Stomach (tissue), 4 donors: ENCODE measurements around the gene MUC20.

Experiments
- POLR2A ChIP-seq, 4 donors: fragments of 450-650 bp; IDR thresholded peaks; one replicate each; pipeline ENCODE4 v1.6.1; 2016; ENCODE audit warnings: antibody characterized with exemption in 4 of 4, control low read depth in 2 of 4, mild to moderate bottlenecking in 1 of 4, moderate library complexity in 1 of 4
- TF ChIP-seq, protein P1 (sequence below), 7 experiments: fragments of 450-650 bp in 4 of 7; fragments of 200-600 bp in 3 of 7; sonication (generic) in 3 of 7; IDR thresholded peaks; one replicate each; pipeline ENCODE4 v1.5.1; 2016 to 2019; ENCODE audit warnings: antibody characterized with exemption in 7 of 7, control low read depth in 2 of 7, mild to moderate bottlenecking in 1 of 7

DNA sequence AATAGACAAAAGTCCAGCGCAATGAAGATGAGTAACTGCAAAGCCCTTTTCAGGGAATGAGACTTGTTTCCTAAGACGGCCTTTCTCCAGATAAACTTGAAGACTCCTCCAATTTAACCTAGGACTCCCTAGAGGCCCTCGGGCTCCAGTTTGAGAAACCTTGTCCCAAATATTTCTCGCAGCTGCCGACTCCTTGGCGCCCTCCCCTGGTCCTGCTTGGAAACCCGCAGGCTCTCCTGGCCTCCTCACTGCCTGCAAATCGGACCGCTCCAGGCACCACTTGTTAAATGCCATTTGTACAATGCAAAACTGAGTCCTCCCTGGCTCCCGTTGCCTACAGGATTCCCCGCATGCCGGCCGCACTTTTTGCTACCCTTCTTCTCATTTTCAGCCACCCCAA lies 54.1 kb downstream of the MUC20 start:
- no peak for TF ChIP-seq POLR2A (IDR thresholded peaks at IDR 0.05)
- TF ChIP-seq, protein P1, sequence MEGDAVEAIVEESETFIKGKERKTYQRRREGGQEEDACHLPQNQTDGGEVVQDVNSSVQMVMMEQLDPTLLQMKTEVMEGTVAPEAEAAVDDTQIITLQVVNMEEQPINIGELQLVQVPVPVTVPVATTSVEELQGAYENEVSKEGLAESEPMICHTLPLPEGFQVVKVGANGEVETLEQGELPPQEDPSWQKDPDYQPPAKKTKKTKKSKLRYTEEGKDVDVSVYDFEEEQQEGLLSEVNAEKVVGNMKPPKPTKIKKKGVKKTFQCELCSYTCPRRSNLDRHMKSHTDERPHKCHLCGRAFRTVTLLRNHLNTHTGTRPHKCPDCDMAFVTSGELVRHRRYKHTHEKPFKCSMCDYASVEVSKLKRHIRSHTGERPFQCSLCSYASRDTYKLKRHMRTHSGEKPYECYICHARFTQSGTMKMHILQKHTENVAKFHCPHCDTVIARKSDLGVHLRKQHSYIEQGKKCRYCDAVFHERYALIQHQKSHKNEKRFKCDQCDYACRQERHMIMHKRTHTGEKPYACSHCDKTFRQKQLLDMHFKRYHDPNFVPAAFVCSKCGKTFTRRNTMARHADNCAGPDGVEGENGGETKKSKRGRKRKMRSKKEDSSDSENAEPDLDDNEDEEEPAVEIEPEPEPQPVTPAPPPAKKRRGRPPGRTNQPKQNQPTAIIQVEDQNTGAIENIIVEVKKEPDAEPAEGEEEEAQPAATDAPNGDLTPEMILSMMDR (IDR thresholded peaks at IDR 0.05): peak in 4 of 7 experiments; percentile 17 to 37 (median 23)
